K562 (cell line): Measurements from ENCODE around the gene PCDH1. TPM values are rescaled to one million over a fixed set of nuclear protein-coding genes. Genes with fewer than 3 reads are reported as not detected.

Source experiments
- BCLAF1 ChIP-seq, 2 experiments: fragments of 450-650 bp in 1 of 2; IDR thresholded peaks; 2 replicates each; pipeline ENCODE4 v1.6.1; 2011 to 2017; ENCODE audit warnings: low read depth in 2 of 2, antibody characterized with exemption in 1 of 2, borderline replicate concordance in 1 of 2, low read length in 1 of 2, mild to moderate bottlenecking in 1 of 2, mixed read lengths in 1 of 2; ENCODE audit not compliant: control insufficient read depth in 1 of 2
- BRD4 ChIP-seq: fragments of 200-600 bp; sonication (generic); IDR thresholded peaks from 2 replicates; pipeline ENCODE4 v1.6.1; 2017; ENCODE audit warnings: inconsistent platforms
- CCNT2 ChIP-seq: IDR thresholded peaks from 2 replicates; pipeline ENCODE4 v1.6.1; 2011; ENCODE audit warnings: borderline replicate concordance, low read depth, mild to moderate bottlenecking, moderate library complexity, mixed read lengths, low read length; ENCODE audit not compliant: insufficient read length; ENCODE audit errors: extremely low read depth
- COPS2 ChIP-seq: fragments of 450-650 bp; conservative IDR thresholded peaks from 2 replicates; pipeline ENCODE4 v1.6.1; 2016; ENCODE audit warnings: mild to moderate bottlenecking, moderate library complexity
- ELF1 ChIP-seq: fragments of 200-800 bp; sonication (Bioruptor generic); IDR thresholded peaks from 2 replicates; pipeline ENCODE4 v1.6.1; 2016; ENCODE audit warnings: missing genetic modification characterization, missing compliant biosample characterization
- ESRRB ChIP-seq: fragments of 250-450 bp; sonication (Bioruptor Pico); IDR thresholded peaks from 2 replicates; pipeline ENCODE4 v1.5.0; 2020; ENCODE audit warnings: mild to moderate bottlenecking, moderate library complexity, borderline replicate concordance
- FOXK1 ChIP-seq: sonication (generic); formaldehyde crosslinking; IDR thresholded peaks from 2 replicates; pipeline ENCODE4 v1.8.0; 2022; ENCODE audit warnings: missing genetic modification reagents, mild to moderate bottlenecking, borderline replicate concordance
- FOXP1 ChIP-seq: sonication (generic); formaldehyde crosslinking; IDR thresholded peaks from 2 replicates; pipeline ENCODE4 v1.8.0; 2022; ENCODE audit warnings: mild to moderate bottlenecking, missing genetic modification reagents
- JUNB ChIP-seq: fragments of 450-650 bp; formaldehyde crosslinking; conservative IDR thresholded peaks from 2 replicates; pipeline ENCODE4 v1.4.0; 2020; ENCODE audit warnings: mild to moderate bottlenecking
- KLF10 ChIP-seq: fragments of 250-450 bp; sonication (Bioruptor Pico); IDR thresholded peaks from 2 replicates; pipeline ENCODE4 v1.6.1; 2021; ENCODE audit warnings: matching md5 sums
- PTTG1 ChIP-seq: fragments of 450-650 bp; IDR thresholded peaks from 2 replicates; pipeline ENCODE4 v1.6.1; 2016; ENCODE audit warnings: low read depth, mild to moderate bottlenecking, missing genetic modification characterization, missing compliant biosample characterization
- SREBF2 ChIP-seq: sonication (generic); formaldehyde crosslinking; IDR thresholded peaks from 2 replicates; pipeline ENCODE4 v1.4.0; 2020; ENCODE audit warnings: mild to moderate bottlenecking, missing genetic modification reagents
- THRAP3 ChIP-seq: fragments of 450-650 bp; IDR thresholded peaks from 2 replicates; pipeline ENCODE4 v1.6.1; 2016; ENCODE audit warnings: mild to moderate bottlenecking, inconsistent platforms, borderline replicate concordance
- U2AF2 ChIP-seq: fragments of 200-400 bp; formaldehyde crosslinking; optimal IDR thresholded peaks from 2 replicates; pipeline ENCODE3; 2017; ENCODE audit warnings: low read depth, mild to moderate bottlenecking, low read length
- ZBTB17 ChIP-seq: fragments of 450-650 bp; formaldehyde crosslinking; IDR thresholded peaks from 2 replicates; pipeline ENCODE4 v1.4.0; 2020; ENCODE audit warnings: mild to moderate bottlenecking
- ZNF561 ChIP-seq: fragments of 450-650 bp; formaldehyde crosslinking; conservative IDR thresholded peaks from 2 replicates; pipeline ENCODE4 v1.4.0; 2020; ENCODE audit warnings: mild to moderate bottlenecking, moderate library complexity
- polyA plus RNA-seq, 8 experiments: library from polyadenylated mRNA; depleted of rRNA in 4 of 8; stranded (reverse) in 5 of 8; unstranded in 3 of 8; fragments of >200 nt; fragmentation: Nextera tagmentation in 2 of 8; fragmentation: Illumina TruSeq in 1 of 8; extraction: Ambion mirVana in 2 of 8; extraction: Trizol in 1 of 8; gene quantifications; 2 replicates each; pipeline versions ENCODE4 v1.2.1 to v1.2.3, GENCODE V29; 2011 to 2014; ENCODE audit warnings: inconsistent platforms in 1 of 8, missing spikeins in 1 of 8
- total RNA-seq, 7 experiments: library from RNA; depleted of rRNA in 6 of 7; stranded (reverse); fragments of >200 nt in 6 of 7; fragmentation: Illumina TruSeq in 2 of 7; extraction: Trizol in 2 of 7; gene quantifications; 2 replicates each; pipeline versions ENCODE4 v1.2.1 to v1.2.3, GENCODE V29; 2011 to 2021; ENCODE audit warnings: low replicate concordance in 1 of 7

The PCDH1 gene
- total and polyA plus RNA-seq, 9 of the 15 experiments (the other 6 are each of a cell fraction or from before 2014, with no cell fraction given), result 0.11 to 3.6 (median 1.9) TPM; not detected in 1

DNA sequence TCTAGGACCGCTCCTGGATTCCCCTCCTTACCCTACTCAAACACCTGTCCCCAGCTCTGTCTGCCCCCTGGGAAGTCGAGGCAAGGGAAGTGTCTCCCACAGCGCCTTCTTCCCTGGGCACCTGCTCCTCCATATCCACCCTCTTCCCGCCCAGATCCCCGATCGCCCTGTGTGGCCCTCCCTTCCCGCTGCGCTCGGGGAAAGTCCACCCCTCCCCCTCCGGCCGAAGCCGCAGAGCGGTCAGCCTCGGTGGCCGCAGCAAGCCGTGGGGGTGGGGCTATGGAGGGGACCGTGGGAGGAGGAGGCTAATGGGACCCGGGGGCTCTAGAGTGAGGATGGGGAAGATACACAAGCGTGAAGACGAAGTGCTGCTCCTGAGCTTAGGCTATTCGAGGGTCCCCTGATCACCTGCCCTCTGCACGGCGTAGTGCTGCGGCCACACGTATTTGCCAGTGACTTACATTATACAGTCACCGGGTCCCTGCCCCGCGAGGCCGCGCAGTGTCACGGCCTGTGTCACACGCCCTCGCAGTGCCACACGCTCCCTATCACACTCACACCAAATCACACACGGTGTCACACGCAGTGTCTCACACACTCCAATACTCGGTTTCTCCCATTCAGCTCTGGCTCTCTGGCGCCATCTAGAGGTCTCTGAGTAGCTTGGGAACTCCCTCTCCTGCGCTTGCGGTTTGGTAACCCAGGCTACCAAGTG lies 658 bp upstream of the PCDH1 start (continued):
- TF ChIP-seq SREBF2 (CRISPR knock-in tag), result no peak
- no peak for TF ChIP-seq ZNF561 (CRISPR knock-in tag)
- TF ChIP-seq FOXP1 (CRISPR knock-in tag), result peak; percentile 28; the same call in 1 of the 2 replicates
- no peak for TF ChIP-seq ZBTB17 (CRISPR knock-in tag)
- no peak for TF ChIP-seq U2AF2
- no peak for TF ChIP-seq THRAP3
- TF ChIP-seq KLF10 (CRISPR knock-in tag), result no peak
- TF ChIP-seq CCNT2, result no peak
- TF ChIP-seq ESRRB, result no peak
- no peak for TF ChIP-seq FOXK1 (CRISPR knock-in tag)
- no peak for TF ChIP-seq BCLAF1 (IDR thresholded peaks at IDR 0.05; ENCODE audit: borderline replicate concordance in 1 of 2, control insufficient read depth in 1 of 2, low read depth in 2 of 2, low read length in 1 of 2)
- TF ChIP-seq ELF1, result no peak
- TF ChIP-seq JUNB (CRISPR knock-in tag), result no peak
- TF ChIP-seq PTTG1, result no peak
- no peak for TF ChIP-seq BRD4
- no peak for TF ChIP-seq COPS2
